ENCODE measurements around the gene VASH1.
"Not testable (repeated sequence)": the region's sequence is repeated elsewhere in the genome, so short reads cannot be mapped to it uniquely, and the experiment has no call there.

Gene VASH1

GRCh38 chr14:76761136-76761959 lies at the start of gene VASH1:
TSS of gene VASH1 (plus strand) at chr14:76761468. CDS start at chr14:76762822, 1,354 bp downstream.
- DNase-seq: peak; percentile 71 to 81

- no peak for DNase-seq
These were observed 48.1 kb upstream of the VASH1 start for GRCh38 chr14:76713121-76713520.

- no peak for DNase-seq
These were observed 46.8 kb upstream of the VASH1 start for GRCh38 chr14:76714470-76714869.

- DNase-seq: no peak
These were observed 46.2 kb upstream of the VASH1 start for GRCh38 chr14:76715101-76715500.

- no peak for DNase-seq
These were observed 45.7 kb upstream of the VASH1 start for GRCh38 chr14:76715511-76716081.

GRCh38 chr14:76716285-76716684 lies 45.0 kb upstream of the VASH1 start:
- DNase-seq: no peak

GRCh38 chr14:76717508-76718290 lies 43.6 kb upstream of the VASH1 start:
- no peak for DNase-seq

GRCh38 chr14:76718306-76719040 lies 42.8 kb upstream of the VASH1 start:
- no peak for DNase-seq

GRCh38 chr14:76719666-76720065 lies 41.6 kb upstream of the VASH1 start:
- no peak for DNase-seq

- DNase-seq: no peak
These were observed 40.9 kb upstream of the VASH1 start for GRCh38 chr14:76720382-76720813.

- not testable (repeated sequence) for DNase-seq
These were observed 39.8 kb upstream of the VASH1 start for GRCh38 chr14:76721506-76721905.

GRCh38 chr14:76724651-76725550 lies 36.4 kb upstream of the VASH1 start:
- no peak for DNase-seq

- no peak for DNase-seq
These were observed 34.7 kb upstream of the VASH1 start for GRCh38 chr14:76726551-76726970.

- no peak for DNase-seq
These were observed 33.9 kb upstream of the VASH1 start for GRCh38 chr14:76727384-76727783.

GRCh38 chr14:76727901-76728300 lies 33.4 kb upstream of the VASH1 start:
- no peak for DNase-seq

- no peak for DNase-seq
These were observed 32.0 kb upstream of the VASH1 start for GRCh38 chr14:76729258-76729657.

- no peak for DNase-seq
These were observed 31.2 kb upstream of the VASH1 start for GRCh38 chr14:76729953-76730505.

- not testable (repeated sequence) for DNase-seq
These were observed 26.8 kb upstream of the VASH1 start for GRCh38 chr14:76734501-76734900.

GRCh38 chr14:76736514-76736913 lies 24.8 kb upstream of the VASH1 start:
- no peak for DNase-seq

GRCh38 chr14:76741074-76741473 lies 20.2 kb upstream of the VASH1 start:
- DNase-seq: no peak

- DNase-seq: no peak
These were observed 19.1 kb upstream of the VASH1 start for GRCh38 chr14:76742185-76742584.
